Stimulated activated CD8-positive, alpha-beta memory T cell treated with anti-CD3 and anti-CD28 coated beads, Interleukin-4, amount 100 ng/mL, for 24 hours (primary cell): ENCODE results near the gene ZDHHC8.

Experiments
- DNase-seq: peaks from one replicate; pipeline ENCODE4 v3.0.0-alpha.2; 2020; ENCODE audit warnings: low read depth

Gene ZDHHC8

DNA sequence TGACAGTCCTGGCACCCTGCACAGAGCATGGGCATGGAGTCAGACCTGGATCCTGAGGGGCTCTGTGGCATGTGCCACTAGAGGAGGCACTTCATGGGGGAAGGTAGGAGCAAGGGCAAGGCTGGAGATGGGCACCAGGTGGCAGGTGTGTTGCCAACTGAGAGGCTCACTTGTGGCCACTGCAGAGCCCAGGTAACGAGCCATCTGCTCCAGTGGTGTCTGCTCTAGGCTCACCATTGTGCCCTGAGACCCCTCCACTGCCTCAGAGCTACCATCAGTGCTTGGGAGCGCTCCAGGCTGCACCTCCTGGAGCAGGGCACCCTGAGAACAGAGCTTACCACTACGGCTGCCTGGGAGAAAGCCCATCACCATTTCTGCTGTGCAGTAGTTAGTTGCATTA lies 1.3 kb upstream of the ZDHHC8 start:
- DNase-seq = no peak

DNA sequence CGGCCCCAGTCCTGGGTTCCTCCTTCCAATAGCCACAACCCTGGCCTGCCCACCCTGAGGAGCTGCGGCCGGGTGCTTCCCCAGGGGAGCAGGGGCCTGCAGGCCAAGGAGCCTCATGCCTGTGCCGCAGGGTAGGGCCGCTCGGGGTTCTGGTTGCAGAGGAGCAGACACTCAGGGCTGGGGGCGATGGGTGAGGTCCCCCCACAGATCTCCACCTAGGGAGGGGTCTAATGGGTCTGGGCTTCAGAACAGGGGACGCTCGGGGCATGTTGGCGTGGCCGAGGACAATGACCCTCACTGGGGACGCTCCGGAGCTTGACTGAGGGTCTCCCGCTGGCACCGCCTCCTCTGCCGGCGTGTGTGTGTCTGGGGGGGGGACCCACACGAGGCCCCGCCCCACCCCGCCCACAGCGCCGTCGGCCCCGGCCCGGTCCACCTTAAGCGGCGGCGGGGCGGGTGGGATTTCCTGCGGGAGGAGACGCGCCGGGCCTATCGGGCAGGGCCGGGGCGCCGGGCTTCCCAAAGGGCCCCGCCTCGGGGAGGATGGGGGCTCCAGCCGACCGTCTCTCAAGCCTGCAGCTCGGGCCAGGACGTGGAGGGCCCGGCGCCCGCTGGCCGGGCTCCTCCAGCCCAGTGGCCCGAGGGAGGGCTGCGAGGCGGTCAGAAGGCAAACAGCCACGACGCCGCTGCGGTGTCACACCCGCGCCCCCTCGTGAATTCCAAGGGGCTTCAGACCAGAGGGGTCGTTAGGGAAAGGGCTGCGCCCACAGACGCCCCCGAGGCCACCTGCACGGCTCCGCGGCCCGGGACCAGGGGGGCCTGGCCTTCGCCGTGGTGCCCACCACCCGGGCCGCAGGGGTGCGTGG lies 640 bp upstream of the ZDHHC8 start:
- peak; percentile 74 for DNase-seq

DNA sequence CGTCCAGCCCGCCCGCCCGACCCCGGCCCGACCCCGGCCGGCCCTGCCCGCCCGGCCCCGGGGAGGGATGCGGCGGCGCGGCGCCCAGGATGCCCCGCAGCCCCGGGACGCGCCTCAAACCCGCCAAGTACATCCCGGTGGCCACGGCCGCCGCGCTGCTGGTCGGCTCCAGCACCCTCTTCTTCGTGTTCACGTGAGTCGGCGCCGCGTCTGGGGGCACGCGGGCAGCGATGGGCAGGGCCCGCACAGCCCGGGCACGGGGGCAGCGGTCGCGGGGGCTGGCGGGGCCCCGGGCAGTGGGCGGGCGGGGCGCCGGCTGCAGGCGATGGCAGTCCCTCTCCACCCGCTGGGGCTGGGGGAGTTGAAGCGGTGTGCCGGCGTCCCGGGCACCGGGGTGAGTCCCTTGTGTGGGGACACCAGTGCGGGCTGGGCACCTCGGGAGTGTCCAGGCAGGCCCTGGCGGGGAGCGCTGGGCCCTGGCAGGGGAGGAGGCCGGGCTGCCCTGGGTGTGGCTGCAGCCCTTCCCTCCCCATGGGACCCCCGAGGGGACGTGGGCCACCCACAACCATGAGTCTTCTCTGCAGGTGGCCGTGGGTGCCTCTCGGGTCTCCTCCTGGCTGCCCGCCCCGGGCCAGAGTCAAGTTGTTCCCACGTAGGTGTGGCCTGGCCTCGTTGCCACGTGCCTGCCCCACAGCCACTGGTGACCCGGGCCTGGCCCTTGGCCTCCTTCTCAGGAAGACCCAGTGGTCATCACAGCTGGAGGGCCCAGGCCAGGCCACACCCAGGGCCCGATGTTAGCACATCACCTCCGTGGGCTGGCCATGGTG lies 468 bp downstream of the ZDHHC8 start:
- DNase-seq = no peak

GRCh38 chr22:20132686-20133246 lies 1.2 kb downstream of the ZDHHC8 start:
- DNase-seq = no peak

GRCh38 chr22:20133930-20134549 lies 2.4 kb downstream of the ZDHHC8 start:
- no peak for DNase-seq

- no peak for DNase-seq
Observed at GRCh38 chr22:20135265-20135664, 3.7 kb downstream of the ZDHHC8 start.

- no peak for DNase-seq
Observed at GRCh38 chr22:20135806-20136602, 4.4 kb downstream of the ZDHHC8 start.

DNA sequence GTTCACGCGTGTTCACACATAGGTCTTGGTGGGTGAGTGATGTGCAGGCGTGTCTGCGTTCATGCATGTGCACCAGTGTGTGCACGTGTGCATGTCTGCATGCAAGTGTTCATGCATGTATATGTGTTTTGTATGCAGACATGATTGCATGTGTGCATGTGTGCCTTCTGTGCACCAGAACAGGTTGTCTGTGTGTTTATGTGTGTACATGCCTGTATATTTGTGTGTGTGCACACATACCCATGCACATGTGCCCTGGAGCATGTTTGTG lies 4.9 kb downstream of the ZDHHC8 start:
- DNase-seq = no peak

- no peak for DNase-seq
Observed at GRCh38 chr22:20137113-20137512, 5.5 kb downstream of the ZDHHC8 start.

- DNase-seq = no peak
Observed at GRCh38 chr22:20137671-20138416, 6.2 kb downstream of the ZDHHC8 start.

DNA sequence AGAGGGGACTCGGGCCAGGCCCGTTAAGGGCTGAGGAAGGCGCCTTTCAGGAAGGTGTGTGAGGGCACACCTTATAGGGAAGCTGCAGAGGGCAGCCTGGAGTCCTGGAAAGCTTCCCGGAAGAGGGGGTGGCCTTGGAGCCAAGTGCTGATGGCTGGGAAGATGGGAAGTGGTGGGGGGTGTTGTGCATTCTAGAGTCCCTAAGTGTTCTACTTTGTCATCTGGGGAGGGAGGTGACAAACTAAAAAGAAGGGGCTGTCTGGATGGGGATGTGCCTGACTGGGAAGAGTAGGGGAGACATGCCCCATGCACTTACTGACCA lies 6.8 kb downstream of the ZDHHC8 start:
- no peak for DNase-seq

DNA sequence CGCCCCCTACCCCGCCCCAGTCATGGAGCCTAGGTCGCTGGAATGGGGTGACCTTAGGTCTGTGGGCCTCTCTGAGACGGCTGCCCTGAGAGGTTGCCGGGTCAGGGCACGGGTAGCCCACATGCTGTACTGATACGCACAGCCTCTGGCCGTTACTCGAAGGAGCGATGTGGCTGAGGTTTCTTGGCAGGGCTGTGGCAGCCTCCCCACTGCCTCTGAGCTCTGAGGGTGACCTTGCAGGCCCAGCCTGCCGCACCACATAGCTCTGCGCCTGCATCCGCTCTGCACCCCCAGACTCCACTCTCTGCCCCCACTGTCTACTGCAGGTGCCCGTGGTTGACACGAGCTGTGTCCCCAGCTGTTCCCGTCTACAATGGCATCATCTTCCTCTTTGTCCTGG lies 7.3 kb downstream of the ZDHHC8 start:
- DNase-seq = no peak

DNA sequence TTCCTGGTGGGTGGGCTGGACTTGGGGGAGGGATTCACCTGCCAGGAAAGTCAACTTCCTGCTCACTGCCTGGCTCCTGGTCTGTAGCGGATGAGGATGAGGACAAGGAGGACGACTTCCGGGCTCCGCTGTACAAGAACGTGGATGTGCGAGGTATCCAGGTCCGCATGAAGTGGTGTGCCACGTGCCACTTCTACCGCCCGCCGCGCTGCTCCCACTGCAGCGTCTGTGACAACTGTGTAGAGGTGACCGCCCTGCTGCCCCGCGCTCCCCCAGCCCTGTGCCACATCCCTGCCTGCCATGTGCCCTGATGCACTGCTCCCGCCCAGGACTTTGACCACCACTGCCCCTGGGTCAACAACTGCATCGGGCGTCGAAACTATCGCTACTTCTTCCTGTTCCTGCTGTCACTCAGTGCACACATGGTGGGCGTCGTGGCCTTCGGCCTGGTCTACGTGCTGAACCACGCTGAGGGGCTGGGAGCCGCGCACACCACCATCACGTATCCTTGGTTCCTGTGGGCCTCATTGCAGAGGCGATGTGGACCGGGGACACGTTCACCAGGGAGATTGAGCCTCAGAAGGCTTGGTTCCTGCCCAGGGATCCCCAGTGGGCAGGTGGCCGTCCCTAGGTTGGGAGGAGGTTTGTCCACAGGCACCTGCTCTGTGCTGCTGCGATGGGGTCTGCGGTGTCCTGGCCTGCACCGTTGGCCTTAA lies 7.9 kb downstream of the ZDHHC8 start:
- no peak for DNase-seq

GRCh38 chr22:20140107-20140445 lies 8.5 kb downstream of the ZDHHC8 start:
- no peak for DNase-seq

- DNase-seq = no peak
Observed at GRCh38 chr22:20140521-20140964, 8.9 kb downstream of the ZDHHC8 start.

- DNase-seq = no peak
Observed at GRCh38 chr22:20141186-20142077, 9.8 kb downstream of the ZDHHC8 start.

GRCh38 chr22:20142711-20143621 lies 11.4 kb downstream of the ZDHHC8 start:
- DNase-seq = no peak

DNA sequence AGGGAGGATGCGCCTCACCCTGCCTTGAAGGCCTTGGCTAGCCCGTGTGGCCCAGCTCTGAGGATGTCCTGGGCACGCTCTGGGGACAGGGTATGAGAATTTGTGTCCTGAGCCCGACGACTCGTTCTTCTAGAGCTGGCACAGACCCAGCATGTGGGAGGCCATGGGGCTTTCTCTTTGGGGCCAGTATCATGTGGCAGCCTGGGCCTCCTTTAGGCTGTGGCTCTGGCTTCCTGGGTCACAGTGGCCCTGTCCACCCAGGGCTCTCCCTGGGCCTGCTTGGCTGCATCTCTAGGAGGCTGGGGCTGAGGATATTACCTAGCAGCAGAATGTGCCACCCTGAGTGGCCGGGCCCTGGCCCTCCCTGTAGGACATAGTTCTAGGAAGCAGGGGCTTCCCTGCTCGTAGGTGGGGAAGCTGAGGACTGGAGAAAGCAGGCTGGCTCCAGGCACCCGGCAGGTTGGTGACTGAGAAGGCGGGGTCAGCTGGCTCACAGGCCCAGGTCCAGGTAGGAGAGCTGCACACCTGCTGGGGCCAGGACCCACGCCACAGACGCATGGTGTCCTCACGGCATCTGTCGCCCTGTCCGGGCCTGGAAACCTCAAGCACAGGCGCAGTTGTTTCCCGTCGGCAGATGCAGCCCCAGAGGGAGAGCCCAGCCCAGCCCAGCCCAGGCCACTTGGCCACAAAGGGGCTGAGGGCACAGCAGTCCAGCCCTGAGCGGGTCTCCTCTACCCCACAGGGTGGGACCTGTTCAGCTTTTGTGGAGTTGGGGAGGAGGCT lies 12.5 kb downstream of the ZDHHC8 start:
- DNase-seq = no peak
